ENCODE results near the gene C3orf70.

The C3orf70 gene

GRCh38 chr3:185037801-185038200 lies 115.1 kb downstream of the C3orf70 start:
- H3K4me3 Mint-ChIP-seq: no peak overlapping the region
- no peaks in the 10 kb centered on the region for H3K4me1 Mint-ChIP-seq
- peaks cover 12% of the 10 kb centered on the region for H3K9me3 Mint-ChIP-seq
- no peaks in the 10 kb centered on the region for H3K27me3 Mint-ChIP-seq
- DNase-seq (ENCODE audit: low spot score in 2 of 2): no peak
- H3K36me3 Mint-ChIP-seq: peaks cover 61% of the 10 kb centered on the region
- no peak for ATAC-seq (ENCODE audit: low read depth)
- H3K27ac Mint-ChIP-seq: no peak overlapping the region

- Mint-ChIP-seq H3K9me3 (peaks cover 9% of the 10 kb centered on the region), H3K27ac (no peak overlapping the region), H3K4me3 (no peak overlapping the region), H3K4me1 (no peaks in the 10 kb centered on the region), H3K36me3 (peaks cover 60% of the 10 kb centered on the region), H3K27me3 (no peaks in the 10 kb centered on the region)
- DNase-seq (ENCODE audit: low spot score in 2 of 2) (no peak), ATAC-seq (ENCODE audit: low read depth) (no peak)
Measured at GRCh38 chr3:185030951-185031350, 121.9 kb downstream of the C3orf70 start.

DNA sequence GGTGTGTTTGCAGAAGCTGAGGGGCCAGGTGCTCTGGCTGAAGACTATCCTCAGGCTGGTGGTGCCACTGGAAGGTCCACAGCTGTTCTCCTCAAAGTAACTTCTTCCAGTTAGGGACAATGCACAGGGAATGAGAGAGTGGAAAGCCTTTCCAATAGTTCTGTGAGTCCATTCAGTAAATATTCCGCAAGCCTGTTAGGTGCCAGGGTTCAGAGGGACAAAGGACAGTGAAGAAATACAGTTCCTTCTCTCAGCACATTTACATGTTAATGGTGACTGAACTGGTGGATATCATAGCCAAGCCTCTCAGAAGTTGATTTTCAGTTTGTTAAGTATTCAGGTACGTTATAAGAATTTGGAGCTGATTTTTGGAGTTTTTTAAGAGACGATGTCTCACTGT lies 122.5 kb downstream of the C3orf70 start:
- Mint-ChIP-seq H3K4me1 (no peaks in the 10 kb centered on the region), H3K9me3 (peaks cover 9% of the 10 kb centered on the region), H3K36me3 (peaks cover 61% of the 10 kb centered on the region), H3K27ac (no peak overlapping the region), H3K27me3 (no peaks in the 10 kb centered on the region), H3K4me3 (no peak overlapping the region)
- DNase-seq (ENCODE audit: low spot score in 2 of 2): no peak
- ATAC-seq (ENCODE audit: low read depth): no peak

GRCh38 chr3:185029086-185029485 lies 123.8 kb downstream of the C3orf70 start:
- ATAC-seq (ENCODE audit: low read depth): no peak
- Mint-ChIP-seq H3K36me3 (peaks cover 56% of the 10 kb centered on the region), H3K27me3 (no peaks in the 10 kb centered on the region), H3K9me3 (peaks cover 4% of the 10 kb centered on the region), H3K4me3 (no peak overlapping the region), H3K4me1 (no peaks in the 10 kb centered on the region), H3K27ac (no peak overlapping the region)
- DNase-seq (ENCODE audit: low spot score in 2 of 2): no peak

GRCh38 chr3:185028121-185028520 lies 124.7 kb downstream of the C3orf70 start:
- no peak for DNase-seq (ENCODE audit: low spot score in 2 of 2)
- Mint-ChIP-seq H3K4me3 (no peak overlapping the region), H3K4me1 (no peaks in the 10 kb centered on the region), H3K9me3 (peaks cover 2% of the 10 kb centered on the region), H3K27me3 (no peaks in the 10 kb centered on the region), H3K27ac (no peak overlapping the region), H3K36me3 (peaks cover 52% of the 10 kb centered on the region)
- no peak for ATAC-seq (ENCODE audit: low read depth)

Data from memory B cell (primary cell).